ENCODE results near the gene RNF157.

DNA sequence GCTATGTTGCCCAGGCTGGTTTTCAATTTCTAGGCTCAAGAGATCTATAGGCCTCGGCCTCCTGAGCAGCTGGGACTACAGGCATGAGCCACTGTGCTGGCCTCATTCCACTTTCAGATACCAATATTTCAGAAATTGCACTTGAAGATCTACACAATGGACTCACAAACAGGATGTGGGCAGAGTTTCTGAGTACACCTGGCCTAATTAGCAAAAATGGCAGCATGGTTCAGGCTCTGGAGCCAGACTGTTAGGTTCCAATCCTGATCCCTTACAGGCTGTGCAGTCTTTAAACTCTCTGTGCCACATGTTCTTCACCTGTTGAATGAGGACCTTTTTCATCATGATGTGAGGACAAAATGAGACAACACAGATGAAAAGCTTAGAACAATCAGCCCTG, 32.2 kb downstream of the RNF157 start:
- TF ChIP-seq, protein P1, sequence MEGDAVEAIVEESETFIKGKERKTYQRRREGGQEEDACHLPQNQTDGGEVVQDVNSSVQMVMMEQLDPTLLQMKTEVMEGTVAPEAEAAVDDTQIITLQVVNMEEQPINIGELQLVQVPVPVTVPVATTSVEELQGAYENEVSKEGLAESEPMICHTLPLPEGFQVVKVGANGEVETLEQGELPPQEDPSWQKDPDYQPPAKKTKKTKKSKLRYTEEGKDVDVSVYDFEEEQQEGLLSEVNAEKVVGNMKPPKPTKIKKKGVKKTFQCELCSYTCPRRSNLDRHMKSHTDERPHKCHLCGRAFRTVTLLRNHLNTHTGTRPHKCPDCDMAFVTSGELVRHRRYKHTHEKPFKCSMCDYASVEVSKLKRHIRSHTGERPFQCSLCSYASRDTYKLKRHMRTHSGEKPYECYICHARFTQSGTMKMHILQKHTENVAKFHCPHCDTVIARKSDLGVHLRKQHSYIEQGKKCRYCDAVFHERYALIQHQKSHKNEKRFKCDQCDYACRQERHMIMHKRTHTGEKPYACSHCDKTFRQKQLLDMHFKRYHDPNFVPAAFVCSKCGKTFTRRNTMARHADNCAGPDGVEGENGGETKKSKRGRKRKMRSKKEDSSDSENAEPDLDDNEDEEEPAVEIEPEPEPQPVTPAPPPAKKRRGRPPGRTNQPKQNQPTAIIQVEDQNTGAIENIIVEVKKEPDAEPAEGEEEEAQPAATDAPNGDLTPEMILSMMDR (IDR thresholded peaks at IDR 0.05): no peak
- no peak for TF ChIP-seq POLR2A (IDR thresholded peaks at IDR 0.05)

Measured in ovary (tissue), 3 donors.